GM18907 (cell line): Measurements from ENCODE around the gene ITGB8.

ENCODE experiments used
- ATAC-seq: cut with Tn5 transposase; IDR thresholded peaks from one replicate; pipeline ENCODE4 v1.9.1; 2021; ENCODE audit warnings: mild to moderate bottlenecking, moderate library complexity; ENCODE audit not compliant: unreplicated experiment

Gene ITGB8

DNA sequence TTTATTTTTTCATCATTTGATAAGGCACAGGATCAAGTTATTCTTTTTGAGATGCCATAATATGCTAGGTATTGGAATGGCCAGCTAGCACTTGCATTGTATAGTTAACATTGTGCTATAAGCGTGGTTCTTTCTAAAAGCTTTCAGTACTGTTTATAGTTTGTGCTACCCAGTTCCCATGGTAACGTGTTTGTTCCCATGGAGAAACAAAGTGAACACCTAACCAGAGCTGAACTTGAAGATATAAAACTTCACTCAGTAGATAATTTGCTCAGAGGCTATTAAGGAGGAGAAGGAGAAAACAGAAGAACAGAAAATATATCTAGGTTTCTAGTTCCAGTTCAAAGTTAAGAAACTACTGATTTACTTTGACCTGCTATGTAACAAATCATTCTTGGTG, 23.6 kb upstream of the ITGB8 start:
- peak; percentile 72 for ATAC-seq

DNA sequence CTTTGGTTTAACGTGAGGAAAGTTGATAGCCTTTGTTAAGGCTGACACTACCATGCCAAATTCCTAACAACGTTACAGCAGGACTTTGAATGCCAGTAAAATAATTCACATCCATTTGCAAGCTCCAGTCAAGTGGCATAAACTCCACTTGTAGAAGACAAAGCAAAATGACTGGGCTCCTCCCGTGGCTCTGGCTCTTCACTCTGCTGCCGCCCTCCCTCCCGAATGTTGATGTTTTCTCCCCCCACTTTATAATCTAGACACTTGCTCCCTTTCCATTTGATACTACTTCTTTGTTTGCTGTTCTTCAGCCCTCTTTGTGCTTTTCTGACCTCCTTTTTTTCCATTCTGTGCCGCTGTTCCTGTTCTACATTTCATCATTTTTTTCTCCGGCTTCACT, 22.8 kb upstream of the ITGB8 start:
- no peak for ATAC-seq

DNA sequence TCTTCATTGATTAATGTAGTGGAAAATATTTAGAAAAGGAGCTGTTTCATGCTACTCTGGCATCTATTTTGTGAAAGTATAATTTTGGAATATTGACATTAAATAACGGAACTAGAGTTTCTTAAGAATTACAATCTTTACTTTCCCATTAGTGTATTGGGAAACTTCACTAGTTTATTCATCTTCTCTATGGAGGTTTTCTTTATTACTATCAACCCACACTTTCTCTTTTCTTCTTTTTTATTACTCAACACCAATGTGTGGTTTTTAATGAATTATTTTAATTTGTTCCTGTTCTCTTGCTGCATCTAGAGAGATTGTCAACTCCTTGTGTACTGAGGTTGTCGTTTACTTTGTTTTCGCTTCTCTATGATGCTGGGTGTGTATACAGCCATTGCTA, 20.4 kb upstream of the ITGB8 start:
- no peak for ATAC-seq

DNA sequence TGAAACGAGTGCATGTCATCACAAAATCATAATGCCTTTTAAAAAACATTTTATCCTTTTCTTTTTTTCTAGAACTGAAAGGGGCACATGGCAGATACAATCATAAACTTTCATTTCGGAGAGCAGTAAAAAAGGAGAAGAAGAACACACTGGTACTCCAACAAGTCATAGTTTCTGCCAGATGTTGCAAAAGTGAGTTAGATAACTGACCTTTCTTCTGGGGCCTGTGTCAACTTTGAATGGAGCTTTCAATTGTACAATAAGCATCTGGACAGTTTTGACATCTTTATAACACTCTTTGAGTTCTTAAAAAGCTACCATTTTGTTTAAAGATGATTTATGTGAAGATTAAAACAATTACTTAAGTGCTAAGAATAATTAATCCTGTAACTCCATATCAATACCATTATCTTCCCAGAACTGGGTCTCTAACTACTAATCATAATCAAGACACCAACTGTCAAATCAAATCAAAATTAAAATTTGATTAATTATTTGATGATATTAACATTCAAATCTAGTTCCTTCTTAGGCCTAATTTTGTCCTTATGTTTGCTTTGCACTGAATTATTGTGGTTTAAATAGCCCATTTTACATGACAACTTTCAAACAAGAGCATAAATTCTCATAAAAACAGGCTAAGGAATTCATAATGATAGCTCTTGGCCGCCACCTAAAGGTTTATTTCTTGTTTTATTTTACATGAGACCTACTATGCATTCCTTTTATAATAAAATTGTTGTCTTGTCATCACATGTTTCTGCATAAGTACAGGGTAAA, 19.5 kb upstream of the ITGB8 start:
- ATAC-seq: no peak

DNA sequence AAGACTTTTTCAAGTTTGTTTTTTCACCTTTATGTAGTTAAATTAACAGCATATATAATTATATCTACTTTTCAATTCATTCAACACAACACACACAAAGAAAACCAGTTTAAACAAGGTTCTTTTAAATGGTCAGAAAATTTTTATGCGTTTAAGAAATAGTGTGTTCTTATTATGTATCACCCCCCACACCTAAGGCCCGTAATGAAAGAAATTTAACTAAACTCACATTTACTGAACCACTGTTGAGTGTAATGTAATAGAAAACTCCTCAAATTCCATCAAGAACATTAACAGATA, 19.0 kb upstream of the ITGB8 start:
- ATAC-seq: no peak

DNA sequence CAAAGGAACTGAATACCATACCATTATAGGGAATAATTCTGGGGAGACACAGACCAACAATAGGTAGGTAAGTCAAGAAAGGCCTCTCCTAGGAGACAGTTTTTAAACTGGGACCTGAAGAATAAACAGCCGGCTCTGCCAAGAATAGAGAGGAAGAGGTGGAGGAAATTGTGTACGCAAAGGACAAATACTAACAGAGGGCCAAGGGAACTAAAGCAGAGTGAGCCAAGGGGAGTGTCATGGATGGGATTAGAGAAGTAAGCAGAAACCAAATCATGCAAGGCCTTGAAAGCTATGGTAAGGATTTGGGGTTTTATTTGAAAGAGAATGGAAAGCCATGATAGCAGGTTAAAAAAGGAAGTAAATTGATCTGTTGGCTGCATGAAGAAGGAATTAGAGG, 18.1 kb upstream of the ITGB8 start:
- ATAC-seq: no peak

DNA sequence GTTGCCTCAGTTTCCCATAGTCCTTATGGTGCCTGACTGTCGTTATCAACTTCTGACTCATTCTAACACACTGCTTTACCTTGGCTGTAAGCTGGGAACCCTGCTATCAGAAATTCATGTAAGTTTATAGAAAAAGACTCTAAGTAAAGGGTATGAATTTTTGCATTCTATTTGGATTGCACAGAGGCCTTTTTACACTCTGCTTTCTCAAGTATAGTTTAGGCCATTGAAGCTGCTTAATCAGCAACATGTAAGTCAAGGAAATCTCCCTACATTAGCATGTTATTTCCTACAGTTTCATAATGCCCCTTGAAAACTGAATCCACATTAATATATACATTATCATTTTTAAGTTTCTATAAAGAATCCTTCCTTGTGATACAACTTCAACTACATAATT, 17.1 kb upstream of the ITGB8 start:
- no peak for ATAC-seq

DNA sequence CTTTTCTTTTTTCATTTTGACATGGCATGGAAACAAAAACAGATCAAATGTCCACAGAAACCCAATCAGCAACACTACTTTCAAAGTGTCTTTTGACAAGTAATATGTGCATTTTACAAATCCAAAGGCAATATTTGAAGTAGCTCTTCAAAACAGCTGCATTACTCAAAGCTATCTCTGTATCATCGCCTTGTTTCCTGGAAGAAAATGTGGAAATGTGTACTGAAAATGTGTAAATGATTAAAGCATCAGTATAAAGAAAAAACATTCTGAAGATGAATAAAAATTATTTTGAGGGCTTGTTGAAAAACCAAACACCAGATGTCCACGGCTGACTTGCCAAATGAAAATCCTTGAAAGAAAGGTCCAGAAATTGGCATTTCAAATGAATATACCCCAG, 16.5 kb upstream of the ITGB8 start:
- no peak for ATAC-seq

DNA sequence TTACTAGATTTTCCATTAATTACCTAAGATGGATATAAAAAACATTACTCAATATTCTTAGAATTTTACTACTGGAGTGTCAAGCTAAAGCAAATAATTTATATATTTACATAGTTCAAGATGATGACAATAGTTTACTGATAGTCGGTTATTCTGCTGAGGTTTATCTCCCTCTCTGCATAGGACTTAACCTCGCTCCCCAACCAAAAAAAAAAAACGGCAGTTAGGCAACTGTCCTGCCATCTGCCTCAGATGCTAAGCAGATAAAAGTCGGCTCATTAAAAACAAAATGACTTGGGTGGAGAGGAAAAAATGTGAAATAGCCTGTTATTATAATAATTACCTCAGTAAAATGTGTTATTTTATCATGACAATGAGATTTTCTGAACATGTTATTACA, 14.0 kb upstream of the ITGB8 start:
- no peak for ATAC-seq

DNA sequence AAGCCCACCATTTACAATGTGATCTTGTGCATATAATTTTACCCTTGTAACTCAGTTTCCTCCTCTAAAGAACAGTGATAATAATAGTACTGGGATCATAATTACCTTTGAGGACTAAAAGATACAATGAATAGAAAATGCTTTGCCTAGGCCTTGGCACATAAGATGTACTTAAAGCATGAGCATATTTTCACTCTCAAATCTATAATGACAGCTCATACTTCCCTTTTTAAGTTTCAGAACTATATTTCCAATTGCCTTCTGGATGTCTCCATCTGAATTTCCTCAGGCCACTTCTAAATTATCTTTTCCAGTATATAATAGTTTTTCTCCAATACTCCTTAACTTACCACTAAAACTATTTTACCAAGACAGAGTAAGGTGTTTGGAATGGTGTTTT, 13.3 kb upstream of the ITGB8 start:
- no peak for ATAC-seq

DNA sequence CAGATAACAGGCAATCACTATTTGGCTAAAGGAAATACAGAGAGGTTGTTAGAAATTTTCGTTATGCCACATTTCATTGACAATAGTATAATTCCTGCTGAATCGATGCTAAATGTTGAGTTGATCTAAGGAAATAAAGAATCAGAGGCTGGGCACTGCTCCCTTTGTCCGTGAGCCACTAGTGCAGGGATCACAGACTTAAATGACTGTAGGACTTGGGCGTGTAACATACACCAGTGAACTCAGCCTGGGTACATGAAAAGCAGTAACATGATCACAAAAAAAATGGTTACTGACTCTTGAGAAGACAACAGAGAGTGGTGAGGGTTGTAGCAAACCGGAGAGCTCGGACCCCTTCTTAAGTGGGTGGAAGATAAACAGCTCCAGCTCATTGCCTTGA, 11.8 kb upstream of the ITGB8 start:
- no peak for ATAC-seq

DNA sequence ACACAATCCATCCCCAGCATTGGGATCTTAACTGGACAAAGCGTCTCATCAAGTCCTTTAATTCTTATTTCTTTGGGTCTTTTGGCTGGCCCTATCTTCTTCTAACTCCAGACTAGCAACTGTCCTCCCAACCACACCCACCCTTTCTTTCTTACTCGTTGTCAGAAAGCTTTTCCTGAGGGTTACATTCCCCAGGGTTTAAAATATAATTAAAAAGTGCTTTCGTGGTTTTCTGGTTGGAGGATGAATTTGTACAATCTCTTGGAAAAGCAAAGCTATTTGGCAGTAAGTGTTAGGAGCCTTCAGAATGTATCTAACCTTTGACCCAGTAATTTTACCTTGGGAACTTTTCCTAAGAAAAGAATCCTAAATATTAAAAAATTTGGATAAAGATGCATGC, 10.4 kb upstream of the ITGB8 start:
- no peak for ATAC-seq

DNA sequence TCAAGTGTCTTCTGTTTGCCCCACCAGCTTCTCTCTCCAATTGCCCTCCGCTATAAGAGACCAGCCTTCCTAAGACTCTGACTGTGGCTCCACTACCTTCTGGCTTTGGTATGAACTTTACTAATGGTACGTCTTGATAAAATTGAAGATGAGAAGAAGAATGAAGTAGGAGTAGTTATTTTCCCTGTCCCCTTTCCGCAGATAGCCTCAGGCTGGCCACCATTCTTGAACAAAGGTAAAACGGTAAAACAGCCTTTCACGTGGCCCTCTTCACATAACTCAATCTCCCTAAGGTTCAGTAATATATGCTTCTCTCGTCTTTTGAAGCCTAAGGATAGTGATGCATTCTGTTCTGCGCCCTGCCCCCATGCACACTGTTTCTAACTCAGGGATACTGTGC, 9.9 kb upstream of the ITGB8 start:
- ATAC-seq: no peak

DNA sequence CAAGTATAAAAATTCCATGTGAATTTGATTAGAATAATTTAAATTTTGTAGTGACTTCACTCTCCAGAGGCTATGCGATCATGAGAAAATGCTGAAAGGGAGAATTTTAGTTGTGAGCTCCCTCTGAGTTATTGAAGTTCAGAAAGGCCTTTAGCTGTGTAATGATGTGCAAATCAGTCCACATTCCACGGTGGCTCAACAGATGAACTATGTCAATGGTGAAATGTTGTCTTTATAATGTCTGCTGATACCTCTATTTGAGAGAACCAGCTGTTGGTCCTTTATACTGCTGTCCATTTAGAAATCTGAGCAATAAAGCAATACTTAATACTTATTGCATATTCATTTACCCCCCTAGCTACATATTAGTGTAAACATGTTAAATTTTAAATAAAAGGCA, 7.1 kb upstream of the ITGB8 start:
- ATAC-seq: no peak

DNA sequence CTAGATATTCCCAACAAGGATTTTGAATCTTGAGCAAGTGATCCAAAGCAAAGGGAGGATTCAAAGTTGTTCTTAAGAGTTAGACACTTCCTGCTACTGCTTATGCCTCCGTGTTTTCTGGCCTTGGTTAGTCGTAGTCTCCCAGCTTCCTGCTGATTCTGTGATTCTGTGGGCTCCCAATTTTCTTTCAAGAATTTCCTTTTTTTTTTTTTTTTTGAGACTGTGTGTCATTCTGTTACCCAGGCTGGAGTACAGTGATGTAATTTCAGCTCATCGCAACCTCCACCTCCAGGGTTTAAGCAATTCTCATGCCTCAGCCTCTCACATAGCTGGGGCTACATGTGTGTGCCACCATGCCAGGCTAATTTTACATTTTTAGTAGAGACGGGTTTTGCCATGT, 4.4 kb upstream of the ITGB8 start:
- ATAC-seq: no peak

DNA sequence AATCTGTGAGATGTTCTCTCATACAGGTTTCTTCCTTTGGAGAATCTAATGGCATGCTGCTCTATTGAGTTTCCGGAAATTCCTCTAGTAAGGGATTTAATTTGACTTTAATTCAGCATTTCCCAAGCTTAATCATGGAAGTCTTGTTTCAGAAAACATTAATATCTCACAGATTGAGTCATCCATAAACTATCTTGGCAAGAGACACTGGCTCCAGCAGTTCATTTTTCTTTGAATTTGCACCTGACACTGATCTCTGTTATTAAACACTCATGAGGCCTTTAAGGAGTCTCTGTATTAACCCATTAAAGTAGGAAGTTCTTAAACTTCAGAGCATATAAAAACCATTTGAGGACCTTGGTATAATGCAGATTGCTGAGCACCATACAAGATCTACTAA, 3.6 kb upstream of the ITGB8 start:
- no peak for ATAC-seq

DNA sequence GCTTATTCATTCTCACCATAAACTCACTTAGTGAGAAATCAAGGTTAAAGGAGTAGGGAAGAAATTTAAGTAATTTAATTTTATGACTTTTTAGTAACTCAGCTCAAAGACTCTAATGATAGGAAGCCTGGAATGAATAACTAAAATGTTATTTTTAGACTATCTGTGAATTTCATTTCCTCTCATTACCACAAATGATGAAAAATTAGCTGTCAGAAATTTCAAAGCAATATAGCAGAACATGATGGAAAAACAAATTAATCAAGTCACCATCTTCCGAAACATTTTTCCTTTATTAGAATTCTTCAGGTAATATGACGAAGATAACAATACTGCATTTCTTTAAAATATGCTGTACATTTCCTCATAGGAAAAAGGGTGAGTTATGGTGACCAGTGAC, 2.7 kb upstream of the ITGB8 start:
- no peak for ATAC-seq

DNA sequence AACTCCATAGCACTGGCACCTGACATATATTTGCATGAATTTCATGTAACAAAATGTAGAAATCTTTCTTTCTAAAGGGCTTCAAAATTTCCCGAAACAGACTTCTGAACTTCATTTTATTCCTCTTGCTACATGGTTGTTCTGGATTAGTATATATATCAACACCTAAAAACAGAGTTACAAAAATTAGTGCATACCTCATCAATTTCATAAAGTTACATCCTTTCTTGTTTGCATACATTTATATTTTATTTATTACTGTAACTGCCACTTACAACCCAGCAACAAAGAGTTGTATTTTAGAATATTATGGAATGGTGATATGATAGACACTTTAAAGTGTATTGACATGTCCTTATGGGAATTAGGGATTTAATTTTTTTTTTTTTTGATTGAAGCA, 2.0 kb upstream of the ITGB8 start:
- ATAC-seq: no peak

DNA sequence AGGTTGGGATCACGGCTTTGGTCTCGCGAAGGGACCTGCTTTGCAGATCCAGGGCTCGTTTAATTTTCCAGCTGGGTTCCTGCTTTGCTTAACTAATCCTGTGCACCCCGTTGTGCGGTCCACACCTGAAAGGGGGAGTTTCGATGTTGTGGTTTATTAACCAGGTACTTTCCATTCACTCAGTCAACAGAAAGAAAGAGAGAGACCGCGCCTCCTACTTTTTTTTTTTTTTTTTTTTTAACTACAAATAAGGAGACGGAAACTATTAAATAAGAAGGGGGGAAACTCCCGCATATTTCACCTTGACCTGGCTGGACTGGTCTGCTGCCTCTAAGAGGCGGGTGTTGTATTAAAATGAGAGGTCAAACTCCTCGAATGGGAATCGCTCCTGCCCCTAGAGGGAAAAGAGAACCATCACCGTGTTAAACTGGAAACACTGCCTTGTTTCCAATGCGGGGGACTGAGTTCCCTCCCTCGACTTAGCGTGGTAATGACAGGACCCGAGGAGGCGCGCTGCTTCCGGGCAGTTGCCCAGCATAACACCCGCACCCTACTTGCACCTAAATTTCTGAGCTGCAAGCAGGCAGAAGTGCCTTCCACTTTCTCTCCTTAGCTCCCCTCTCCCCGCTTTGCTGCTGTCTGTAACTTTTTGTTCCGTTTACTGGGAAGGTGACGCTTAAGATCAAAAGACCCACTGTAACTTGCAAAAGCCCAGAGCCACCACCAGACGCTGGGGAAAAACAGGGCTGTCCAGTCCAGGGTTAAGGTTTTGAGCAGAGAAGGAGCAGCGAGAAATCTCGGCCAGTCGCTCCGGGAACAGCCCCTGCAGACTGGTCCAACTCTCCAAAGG, 1.1 kb upstream of the ITGB8 start:
- peak; percentile 58 for ATAC-seq

DNA sequence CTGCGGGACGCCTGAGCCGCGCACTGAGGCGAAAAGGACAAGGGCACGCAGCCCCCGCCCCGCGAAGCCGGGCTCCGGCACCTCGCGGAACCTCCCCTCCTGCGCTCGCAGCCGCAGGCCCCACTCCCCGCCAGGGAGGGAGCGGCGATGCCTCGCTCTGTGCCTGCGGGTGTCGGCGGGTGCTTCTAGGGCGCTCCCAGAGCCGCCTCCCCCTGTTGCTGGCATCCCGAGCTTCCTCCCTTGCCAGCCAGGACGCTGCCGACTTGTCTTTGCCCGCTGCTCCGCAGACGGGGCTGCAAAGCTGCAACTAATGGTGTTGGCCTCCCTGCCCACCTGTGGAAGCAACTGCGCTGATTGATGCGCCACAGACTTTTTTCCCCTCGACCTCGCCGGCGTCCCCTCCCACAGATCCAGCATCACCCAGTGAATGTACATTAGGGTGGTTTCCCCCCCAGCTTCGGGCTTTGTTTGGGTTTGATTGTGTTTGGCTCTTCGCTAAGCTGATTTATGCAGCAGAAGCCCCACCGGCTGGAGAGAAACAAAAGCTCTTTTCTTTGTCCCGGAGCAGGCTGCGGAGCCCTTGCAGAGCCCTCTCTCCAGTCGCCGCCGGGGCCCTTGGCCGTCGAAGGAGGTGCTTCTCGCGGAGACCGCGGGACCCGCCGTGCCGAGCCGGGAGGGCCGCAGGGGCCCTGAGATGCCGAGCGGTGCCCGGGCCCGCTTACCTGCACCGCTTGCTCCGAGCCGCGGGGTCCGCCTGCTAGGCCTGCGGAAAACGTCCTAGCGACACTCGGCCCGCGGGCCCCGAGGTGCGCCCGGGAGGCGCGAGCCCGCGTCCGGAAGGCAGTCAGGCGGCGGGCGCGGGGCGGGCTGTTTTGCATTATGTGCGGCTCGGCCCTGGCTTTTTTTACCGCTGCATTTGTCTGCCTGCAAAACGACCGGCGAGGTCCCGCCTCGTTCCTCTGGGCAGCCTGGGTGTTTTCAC, 519 bp downstream of the ITGB8 start:
- peak; percentile 27 for ATAC-seq
